Stimulated activated CD8-positive, alpha-beta memory T cell treated with anti-CD3 and anti-CD28 coated beads, Interleukin-4, amount 100 ng/mL, for 1 hour (primary cell): ENCODE measurements around the gene EXOC4.
"Not testable (repeated sequence)": the region's sequence is repeated elsewhere in the genome, so short reads cannot be mapped to it uniquely, and the experiment has no call there.

Source experiments
- DNase-seq, 2 donors: peaks; one replicate each; pipeline ENCODE4 v3.0.0-alpha.2; 2020; ENCODE audit warnings: low read depth in 2 of 2, low spot score in 1 of 2

EXOC4 gene

DNA sequence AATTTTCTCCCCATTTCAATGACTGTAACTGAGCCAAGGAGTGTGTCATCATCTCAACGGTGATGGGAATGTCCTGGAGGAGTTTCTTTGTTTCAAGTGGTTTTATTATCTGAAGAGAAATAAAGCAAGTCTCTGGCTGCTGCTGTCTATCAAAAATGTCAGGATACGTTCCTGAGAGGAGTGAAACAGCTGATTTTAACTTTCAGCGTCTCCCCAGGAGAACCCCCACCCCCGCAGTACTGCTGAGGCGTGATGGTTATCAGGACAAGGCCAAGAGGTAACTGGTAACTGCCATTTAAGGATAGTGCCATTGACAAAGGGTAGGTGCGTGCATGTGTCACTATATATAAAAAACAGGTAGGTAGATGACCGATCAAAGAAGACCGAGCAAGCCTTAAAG is 803.9 kb downstream of the EXOC4 start:
- no peak for DNase-seq

DNA sequence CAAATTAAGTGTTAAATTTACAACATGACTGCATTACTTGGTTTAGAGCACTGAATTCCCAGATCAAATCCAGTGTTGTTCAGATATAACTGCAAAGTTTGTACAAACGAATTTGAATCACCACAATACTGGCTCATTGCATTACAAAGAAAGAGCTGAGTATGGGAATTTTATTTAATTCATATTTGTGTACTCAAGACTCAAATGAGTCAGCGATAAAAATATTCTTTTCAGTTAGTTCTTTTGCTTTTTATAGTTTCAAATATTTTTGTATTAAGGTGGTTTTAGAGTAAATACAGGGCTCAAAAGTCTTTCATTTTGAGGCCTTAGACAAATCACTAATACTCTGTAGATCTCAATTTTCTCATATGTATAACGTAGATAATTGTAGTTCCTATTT is 805.6 kb downstream of the EXOC4 start:
- no peak for DNase-seq

DNA sequence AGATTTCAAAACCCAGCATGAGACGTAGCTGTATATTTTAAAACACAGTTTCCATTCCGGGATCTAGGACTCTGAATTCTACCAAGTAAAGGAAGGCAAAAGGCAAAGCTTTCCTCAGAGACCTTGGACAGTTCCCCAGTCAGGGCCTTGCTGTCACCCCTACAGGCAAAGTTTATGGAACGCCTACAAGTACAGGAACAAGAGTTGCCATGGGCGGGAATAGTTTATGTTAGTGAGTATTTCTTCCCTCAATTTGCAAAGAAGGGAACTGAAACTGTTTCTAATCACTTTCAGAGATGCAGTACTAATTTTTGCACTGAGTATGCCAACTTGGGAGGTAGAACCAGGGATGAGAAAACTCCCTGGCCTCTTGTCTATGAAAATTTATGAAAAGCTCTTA is 806.1 kb downstream of the EXOC4 start:
- DNase-seq = no peak

DNA sequence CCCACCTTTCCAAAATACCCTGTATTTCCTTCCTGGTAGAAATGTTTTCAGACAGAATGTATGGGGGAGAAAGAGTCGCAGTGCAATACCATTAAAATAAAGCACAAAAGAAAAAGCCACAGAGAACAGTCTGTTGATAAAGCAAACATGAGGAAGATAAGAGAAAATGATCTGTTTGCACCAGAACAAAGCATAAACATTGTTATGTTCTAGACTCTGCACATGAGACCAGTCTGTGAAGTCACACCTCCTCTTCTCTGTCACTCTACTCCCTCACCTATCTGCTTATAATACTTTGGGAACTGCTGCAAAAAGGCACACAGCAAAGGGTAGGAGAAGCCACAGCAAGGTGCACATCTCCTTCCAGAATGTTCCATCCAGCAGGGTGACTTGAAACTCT is 807.0 kb downstream of the EXOC4 start:
- DNase-seq = no peak

DNA sequence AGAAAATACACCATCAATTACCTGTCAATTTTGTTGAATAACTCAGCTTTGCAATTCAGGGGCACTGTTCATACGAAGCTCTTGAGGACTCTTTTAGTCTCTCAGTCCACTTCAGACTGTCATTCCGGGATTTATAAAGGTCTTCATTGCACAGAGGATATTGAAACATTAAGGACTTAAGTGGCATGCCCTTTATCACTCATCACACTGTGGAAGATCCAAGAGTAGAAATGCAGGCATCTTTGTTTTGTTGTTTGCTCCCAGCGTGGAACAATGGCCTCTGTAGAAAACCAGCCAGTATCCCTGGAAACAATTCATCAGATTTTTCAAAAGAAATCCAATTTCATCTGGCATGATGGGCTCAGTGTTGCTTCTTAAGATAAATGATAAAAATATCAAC is 808.0 kb downstream of the EXOC4 start:
- no peak for DNase-seq

GRCh38 chr7:134062460-134062859 is 809.6 kb downstream of the EXOC4 start:
- DNase-seq = no peak

- no peak for DNase-seq
These were observed 812.5 kb downstream of the EXOC4 start for GRCh38 chr7:134065415-134065814.

DNA sequence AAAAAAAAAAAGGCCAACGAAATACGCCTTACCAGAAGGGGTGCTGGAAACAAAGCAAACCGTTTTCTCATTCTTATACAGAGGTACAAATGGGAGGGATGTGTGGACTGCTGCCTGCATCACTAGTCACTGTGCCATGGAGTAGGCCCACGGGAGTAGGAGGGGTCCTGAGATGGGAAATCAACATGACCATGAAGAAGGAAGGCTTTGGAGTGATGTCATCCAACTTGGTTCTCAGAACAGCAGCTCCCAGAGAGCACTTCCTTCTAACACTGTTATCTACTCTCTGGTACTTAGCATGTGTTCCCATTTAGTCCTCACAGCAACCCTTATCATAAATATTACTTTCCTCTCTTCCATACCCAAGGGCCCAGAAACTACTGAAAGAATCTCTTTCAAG is 814.3 kb downstream of the EXOC4 start:
- DNase-seq = no peak

GRCh38 chr7:134068670-134069069 is 815.8 kb downstream of the EXOC4 start:
- no peak for DNase-seq

- DNase-seq = no peak
These were observed 816.3 kb downstream of the EXOC4 start for GRCh38 chr7:134069187-134069586.

- DNase-seq = no peak
These were observed 817.8 kb downstream of the EXOC4 start for GRCh38 chr7:134070673-134071072.

- DNase-seq = no peak
These were observed 818.8 kb downstream of the EXOC4 start for GRCh38 chr7:134071355-134072331.

DNA sequence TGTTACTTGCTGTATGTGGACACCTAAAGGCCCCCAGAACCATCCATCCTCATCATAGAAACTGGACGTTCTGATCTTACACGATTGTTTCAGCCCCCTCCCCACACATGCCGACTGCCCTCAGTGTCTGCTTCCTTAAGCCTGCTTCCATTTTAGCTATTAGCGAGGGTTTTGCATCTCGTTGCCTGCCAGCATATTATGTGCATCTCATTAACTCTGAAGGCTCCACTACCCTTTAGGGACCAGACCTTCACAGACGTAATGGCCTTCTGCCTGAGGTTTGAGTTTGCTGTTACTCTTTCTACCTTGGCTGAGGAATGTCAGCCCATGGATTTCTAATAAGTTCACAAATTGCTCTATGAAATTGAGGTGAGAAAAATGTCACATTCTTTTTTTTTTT is 820.4 kb downstream of the EXOC4 start:
- no peak for DNase-seq

DNA sequence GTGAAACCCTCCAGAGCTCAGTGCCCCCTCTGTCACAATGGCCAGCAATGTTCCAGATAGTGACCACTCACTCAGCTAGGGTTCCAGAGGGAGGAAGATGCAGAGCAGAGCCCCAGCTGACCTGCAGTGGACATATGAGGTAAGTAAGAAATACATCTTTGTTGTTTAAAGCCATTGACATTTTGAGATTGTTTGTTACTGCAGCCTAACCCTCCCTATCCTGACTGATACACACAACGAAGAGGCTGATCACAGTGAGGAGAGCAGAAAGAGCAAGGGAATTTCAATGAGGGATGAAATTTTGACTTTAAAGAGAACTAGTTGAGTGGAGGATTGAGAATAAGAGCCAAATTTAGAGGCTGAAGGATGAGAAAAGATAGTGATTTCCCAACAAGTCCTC is 822.9 kb downstream of the EXOC4 start:
- no peak for DNase-seq

DNA sequence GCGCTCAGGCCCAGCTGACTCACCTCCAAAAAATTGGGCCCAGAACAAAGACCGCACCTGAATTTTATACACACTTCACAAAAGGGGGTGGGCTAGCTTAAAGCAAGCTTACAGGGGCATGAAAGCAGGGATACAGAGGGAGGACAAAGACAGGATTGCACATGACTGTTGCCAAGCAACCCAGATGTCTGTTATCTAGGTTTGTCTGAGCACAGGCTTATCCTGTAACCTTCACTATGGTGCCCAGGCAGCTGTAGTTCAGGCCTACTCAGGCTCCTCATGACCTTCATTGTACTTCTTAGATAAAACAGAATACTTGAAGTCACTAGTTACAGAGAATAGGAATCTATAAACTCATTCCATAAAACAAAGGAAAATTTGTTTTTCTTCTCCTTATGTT is 824.7 kb downstream of the EXOC4 start:
- DNase-seq = not testable (repeated sequence)

- DNase-seq = no peak
These were observed 826.1 kb downstream of the EXOC4 start for GRCh38 chr7:134078991-134079390.

- DNase-seq = no peak
These were observed 828.8 kb downstream of the EXOC4 start for GRCh38 chr7:134081695-134082094.

DNA sequence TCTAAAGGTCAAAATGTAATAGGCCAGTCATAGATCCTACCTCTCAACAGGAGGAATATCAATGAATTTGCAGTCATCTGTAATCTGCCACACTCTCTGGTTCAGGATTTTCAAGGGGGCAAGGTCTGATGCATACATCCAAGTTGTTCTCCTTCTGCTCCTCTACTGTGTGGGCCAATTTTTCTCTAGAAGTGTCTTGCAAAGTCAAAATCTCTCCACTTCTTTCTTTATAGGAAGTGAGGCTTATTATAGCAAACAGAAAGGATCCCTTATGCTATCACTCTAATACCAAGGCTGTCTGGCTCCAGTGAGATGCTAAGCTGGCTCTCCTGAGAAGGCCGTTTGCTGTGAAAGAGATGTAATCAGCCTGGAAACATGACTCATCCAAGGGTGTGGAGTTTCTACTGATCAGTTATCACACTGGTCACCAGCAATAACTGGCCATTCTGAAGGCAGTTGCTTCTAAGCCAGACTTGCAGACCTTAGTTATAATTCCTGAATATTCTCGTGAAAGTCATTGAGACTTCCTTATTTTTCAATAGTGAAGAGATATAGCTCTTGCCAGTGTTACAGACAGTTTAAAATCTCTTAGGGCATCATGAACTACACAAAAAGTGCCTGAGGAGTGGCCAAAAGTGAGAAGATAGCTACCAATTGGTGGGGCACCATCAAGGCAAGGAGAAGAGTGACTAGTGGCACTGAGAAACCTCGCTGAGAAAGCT is 831.0 kb downstream of the EXOC4 start:
- no peak for DNase-seq

- DNase-seq = no peak
These were observed 831.7 kb downstream of the EXOC4 start for GRCh38 chr7:134084488-134085144.

DNA sequence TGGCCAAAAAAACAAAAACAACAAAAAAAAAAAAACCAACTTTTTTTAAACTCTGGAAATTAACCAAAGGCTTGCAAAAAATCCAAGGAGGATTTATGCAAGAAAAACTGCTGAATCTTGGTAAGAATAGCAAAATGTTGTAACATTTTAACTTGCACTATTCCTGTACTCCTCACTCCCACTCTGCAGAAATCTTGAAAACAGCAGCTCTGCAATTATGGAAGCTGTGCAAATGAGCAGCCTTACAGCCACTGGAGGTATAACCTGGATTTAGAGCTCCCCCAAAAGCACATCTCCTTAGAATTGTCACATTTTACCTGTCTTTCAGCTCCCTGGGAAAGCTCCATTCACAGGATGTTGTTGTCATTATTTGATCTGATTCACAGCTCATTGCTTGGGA is 832.4 kb downstream of the EXOC4 start:
- no peak for DNase-seq

DNA sequence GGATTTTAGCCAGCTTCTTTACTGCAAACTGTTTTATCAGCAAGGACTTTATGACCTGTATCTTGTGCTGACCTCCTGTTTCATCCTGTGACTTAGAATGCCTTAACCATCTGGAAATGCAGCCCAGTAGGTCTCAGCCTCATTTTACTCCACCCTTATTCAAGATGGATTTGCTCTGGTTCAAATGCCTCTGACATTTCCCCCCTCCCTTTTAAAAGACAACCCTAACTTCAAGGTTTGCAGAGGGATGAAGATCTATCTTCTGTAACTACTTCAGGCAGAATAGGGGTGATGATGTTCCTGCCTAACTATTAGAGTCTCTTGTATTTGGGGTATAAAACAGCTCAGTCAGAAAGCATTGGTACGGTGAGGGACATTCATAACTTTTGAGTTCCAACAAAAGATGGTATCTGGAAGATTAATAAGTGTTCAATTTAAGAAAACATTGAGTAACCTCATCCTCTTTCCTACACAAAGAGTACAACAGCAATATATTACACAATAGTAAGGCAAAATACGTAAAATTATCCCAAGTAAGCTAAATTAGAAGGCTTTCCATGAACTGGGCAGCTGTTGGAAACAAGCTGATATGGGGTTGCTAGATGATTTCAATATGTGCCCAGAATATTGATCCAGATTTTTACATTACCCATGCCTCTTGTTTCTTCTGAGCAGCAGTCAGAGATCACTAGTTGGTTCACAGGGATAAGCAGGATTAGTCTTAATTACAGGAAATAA is 834.3 kb downstream of the EXOC4 start:
- DNase-seq = no peak
